ENCODE results near the gene SLC9A8.
"Not testable (repeated sequence)": the region's sequence is repeated elsewhere in the genome, so short reads cannot be mapped to it uniquely, and the experiment has no call there.

The SLC9A8 gene

GRCh38 chr20:49880724-49881445, 68.3 kb downstream of the SLC9A8 start:
- DNase-seq: no peak

GRCh38 chr20:49882171-49882970, 69.7 kb downstream of the SLC9A8 start:
- DNase-seq: no peak

- no peak for DNase-seq
These were observed 70.7 kb downstream of the SLC9A8 start for GRCh38 chr20:49883246-49883802.

GRCh38 chr20:49885558-49886332, 73.1 kb downstream of the SLC9A8 start:
- no peak for DNase-seq

- DNase-seq: no peak
These were observed 74.1 kb downstream of the SLC9A8 start for GRCh38 chr20:49886571-49887213.

GRCh38 chr20:49887251-49888211, 74.9 kb downstream of the SLC9A8 start:
- no peak for DNase-seq

GRCh38 chr20:49888212-49889000, 75.8 kb downstream of the SLC9A8 start:
- peak; percentile 57 for DNase-seq

GRCh38 chr20:49889001-49889934, 76.6 kb downstream of the SLC9A8 start:
- no peak for DNase-seq

- no peak for DNase-seq
These were observed 77.3 kb downstream of the SLC9A8 start for GRCh38 chr20:49889935-49890333.

GRCh38 chr20:49890471-49891361, 78.1 kb downstream of the SLC9A8 start:
- DNase-seq: no peak

- DNase-seq: no peak
These were observed 79.0 kb downstream of the SLC9A8 start for GRCh38 chr20:49891476-49892110.

GRCh38 chr20:49892260-49892659, 79.6 kb downstream of the SLC9A8 start:
- DNase-seq: no peak

- DNase-seq: no peak
These were observed 80.2 kb downstream of the SLC9A8 start for GRCh38 chr20:49892817-49893216.

GRCh38 chr20:49893242-49894072, 80.8 kb downstream of the SLC9A8 start:
- DNase-seq: no peak

- DNase-seq: no peak
These were observed 81.4 kb downstream of the SLC9A8 start for GRCh38 chr20:49894073-49894470.

- not testable (repeated sequence) for DNase-seq
These were observed 83.0 kb downstream of the SLC9A8 start for GRCh38 chr20:49895474-49896093.

Measured in activated CD8-positive, alpha-beta memory T cell treated with anti-CD3 and anti-CD28 coated beads, Interleukin-2, amount 50 U/mL, for 4 hours (primary cell).